ENCODE results near the gene USP12.

The USP12 gene

GRCh38 chr13:27140060-27140459 is 31.6 kb downstream of the USP12 start:
- TF ChIP-seq TARDBP (IDR thresholded peaks at IDR 0.05) = no peak
- TF ChIP-seq BHLHE40 (IDR thresholded peaks at IDR 0.05; ENCODE audit: borderline replicate concordance) = no peak
- no peak for TF ChIP-seq ELF4 (IDR thresholded peaks at IDR 0.05)
- TF ChIP-seq CTBP1 (IDR thresholded peaks at IDR 0.05; ENCODE audit: borderline replicate concordance) = no peak
- TF ChIP-seq ARNT (IDR thresholded peaks at IDR 0.05) = no peak
- TF ChIP-seq SP1 (IDR thresholded peaks at IDR 0.05) = no peak
- TF ChIP-seq FOXK2 (IDR thresholded peaks at IDR 0.05) = no peak
- no peak for TF ChIP-seq HDGF (IDR thresholded peaks at IDR 0.05; ENCODE audit: borderline replicate concordance)
- no peak for DNase-seq (ENCODE audit: extremely low spot score)
- ChIA-PET POLR2A (no interaction called here), CTCF (no interaction called here)

- DNase-seq (ENCODE audit: extremely low spot score) = no peak
- POLR2A ChIA-PET = no interaction called here
- CTCF ChIA-PET = no interaction called here
- TF ChIP-seq LEF1 (IDR thresholded peaks at IDR 0.05; ENCODE audit: borderline replicate concordance) = no peak
- TF ChIP-seq CTBP1 (IDR thresholded peaks at IDR 0.05; ENCODE audit: borderline replicate concordance) = no peak
- TF ChIP-seq ARNT (IDR thresholded peaks at IDR 0.05) = no peak
- no peak for TF ChIP-seq SUZ12 (IDR thresholded peaks at IDR 0.05)
- no peak for TF ChIP-seq ZNF384 (IDR thresholded peaks at IDR 0.05)
- no peak for TF ChIP-seq SP1 (IDR thresholded peaks at IDR 0.05)
- TF ChIP-seq HDGF (IDR thresholded peaks at IDR 0.05; ENCODE audit: borderline replicate concordance) = no peak
- no peak for TF ChIP-seq TARDBP (IDR thresholded peaks at IDR 0.05)
- no peak for TF ChIP-seq ELF4 (IDR thresholded peaks at IDR 0.05)
- no peak for TF ChIP-seq L3MBTL2 (conservative IDR thresholded peaks at IDR 0.05)
- no peak for TF ChIP-seq NFRKB (IDR thresholded peaks at IDR 0.05)
- TF ChIP-seq BHLHE40 (IDR thresholded peaks at IDR 0.05; ENCODE audit: borderline replicate concordance) = no peak
- TF ChIP-seq FOXA1 (IDR thresholded peaks at IDR 0.05) = no peak
- no peak for TF ChIP-seq FOXM1 (IDR thresholded peaks at IDR 0.05; ENCODE audit: borderline replicate concordance)
- TF ChIP-seq FOXK2 (IDR thresholded peaks at IDR 0.05) = no peak
- no peak for TF ChIP-seq PKNOX1 (IDR thresholded peaks at IDR 0.05)
These were observed 32.0 kb downstream of the USP12 start for GRCh38 chr13:27139565-27139964.

- TF ChIP-seq PKNOX1 (IDR thresholded peaks at IDR 0.05) = no peak
- TF ChIP-seq TARDBP (IDR thresholded peaks at IDR 0.05) = no peak
- TF ChIP-seq ZNF384 (IDR thresholded peaks at IDR 0.05) = no peak
- no peak for TF ChIP-seq CTBP1 (IDR thresholded peaks at IDR 0.05; ENCODE audit: borderline replicate concordance)
- TF ChIP-seq ELF4 (IDR thresholded peaks at IDR 0.05) = no peak
- TF ChIP-seq HDGF (IDR thresholded peaks at IDR 0.05; ENCODE audit: borderline replicate concordance) = no peak
- no peak for TF ChIP-seq FOXK2 (IDR thresholded peaks at IDR 0.05)
- no peak for TF ChIP-seq BHLHE40 (IDR thresholded peaks at IDR 0.05; ENCODE audit: borderline replicate concordance)
- TF ChIP-seq SUZ12 (IDR thresholded peaks at IDR 0.05) = no peak
- no peak for TF ChIP-seq FOXM1 (IDR thresholded peaks at IDR 0.05; ENCODE audit: borderline replicate concordance)
- no peak for TF ChIP-seq L3MBTL2 (conservative IDR thresholded peaks at IDR 0.05)
- no peak for TF ChIP-seq FOXA1 (IDR thresholded peaks at IDR 0.05)
- TF ChIP-seq LEF1 (IDR thresholded peaks at IDR 0.05; ENCODE audit: borderline replicate concordance) = no peak
- no peak for TF ChIP-seq NFRKB (IDR thresholded peaks at IDR 0.05)
- no peak for TF ChIP-seq SP1 (IDR thresholded peaks at IDR 0.05)
- no peak for TF ChIP-seq ARNT (IDR thresholded peaks at IDR 0.05)
- DNase-seq (ENCODE audit: extremely low spot score) = no peak
- ChIA-PET CTCF (no interaction called here), POLR2A (interaction anchor here (1.4 kb wide), 1 partner anchor 132 kb away, joined by 3 read pairs; the partner anchor contains the start of gene RASL11A)
These were observed 33.0 kb downstream of the USP12 start for GRCh38 chr13:27138457-27139093.

- TF ChIP-seq SUZ12 (IDR thresholded peaks at IDR 0.05) (no peak), FOXM1 (IDR thresholded peaks at IDR 0.05; ENCODE audit: borderline replicate concordance) (no peak), FOXK2 (IDR thresholded peaks at IDR 0.05) (no peak), CTBP1 (IDR thresholded peaks at IDR 0.05; ENCODE audit: borderline replicate concordance) (no peak)
- POLR2A ChIA-PET = interaction anchor here (1.4 kb wide), 1 partner anchor 133 kb away, joined by 3 read pairs; the partner anchor contains the start of gene RASL11A
- DNase-seq (ENCODE audit: extremely low spot score) = no peak
- CTCF ChIA-PET = no interaction called here
These were observed 33.9 kb downstream of the USP12 start for GRCh38 chr13:27137759-27138158.

GRCh38 chr13:27135023-27135422 is 36.6 kb downstream of the USP12 start:
- POLR2A ChIA-PET = no interaction called here
- TF ChIP-seq CTBP1 (IDR thresholded peaks at IDR 0.05; ENCODE audit: borderline replicate concordance) = no peak
- no peak for TF ChIP-seq FOXM1 (IDR thresholded peaks at IDR 0.05; ENCODE audit: borderline replicate concordance)
- TF ChIP-seq ELF4 (IDR thresholded peaks at IDR 0.05) = no peak
- TF ChIP-seq SP1 (IDR thresholded peaks at IDR 0.05) = no peak
- TF ChIP-seq HDGF (IDR thresholded peaks at IDR 0.05; ENCODE audit: borderline replicate concordance) = no peak
- TF ChIP-seq SUZ12 (IDR thresholded peaks at IDR 0.05) = no peak
- no peak for DNase-seq (ENCODE audit: extremely low spot score)
- CTCF ChIA-PET = no interaction called here

GRCh38 chr13:27133889-27134288 is 37.7 kb downstream of the USP12 start:
- no peak for DNase-seq (ENCODE audit: extremely low spot score)
- POLR2A ChIA-PET = interaction anchor here (1.4 kb wide), 1 partner anchor 8 kb away, joined by 7 read pairs; no protein-coding TSS in a partner anchor
- no peak for TF ChIP-seq CTBP1 (IDR thresholded peaks at IDR 0.05; ENCODE audit: borderline replicate concordance)
- no peak for TF ChIP-seq ELF4 (IDR thresholded peaks at IDR 0.05)
- TF ChIP-seq FOXK2 (IDR thresholded peaks at IDR 0.05) = no peak
- no peak for TF ChIP-seq TARDBP (IDR thresholded peaks at IDR 0.05)
- no peak for TF ChIP-seq PKNOX1 (IDR thresholded peaks at IDR 0.05)
- no peak for TF ChIP-seq ARNT (IDR thresholded peaks at IDR 0.05)
- no peak for TF ChIP-seq SP1 (IDR thresholded peaks at IDR 0.05)
- TF ChIP-seq NFRKB (IDR thresholded peaks at IDR 0.05) = no peak
- TF ChIP-seq FOXM1 (IDR thresholded peaks at IDR 0.05; ENCODE audit: borderline replicate concordance) = no peak
- no peak for TF ChIP-seq ZNF384 (IDR thresholded peaks at IDR 0.05)
- CTCF ChIA-PET = interaction anchor here (1.1 kb wide), 2 partner anchors 35 to 150 kb away, joined by 3 read pairs; no protein-coding TSS in a partner anchor

Data from HEK293T (cell line).